Liver (tissue), 9 donors: ENCODE measurements around the gene LDHD. TPM values are rescaled to one million over a fixed set of nuclear protein-coding genes. Genes with fewer than 3 reads are reported as not detected.

Experiments used
- DNase-seq: peaks from one replicate; pipeline ENCODE4 v3.0.0-alpha.2; 2017; ENCODE audit warnings: low spot score
- H3K27ac ChIP-seq, 2 donors: one replicate each; pipeline ENCODE4 v1.7.0; 2013; ENCODE audit warnings: inconsistent platforms in 2 of 2, low read length in 2 of 2, control low read depth in 1 of 2, low read depth in 1 of 2, mild to moderate bottlenecking in 1 of 2
- H3K27me3 ChIP-seq, 4 donors: one replicate each; pipeline versions ENCODE4 v1.6.1 to v1.7.0; 2013; ENCODE audit warnings: low read length in 3 of 4, inconsistent platforms in 1 of 4, mild to moderate bottlenecking in 1 of 4, moderate library complexity in 1 of 4; ENCODE audit not compliant: control insufficient read depth in 4 of 4, insufficient read depth in 4 of 4
- H3K36me3 ChIP-seq, 4 donors: one replicate each; pipeline versions ENCODE4 v1.6.1 to v1.7.0; 2013; ENCODE audit warnings: low read length in 3 of 4, mild to moderate bottlenecking in 3 of 4, low read depth in 1 of 4, moderate library complexity in 1 of 4; ENCODE audit not compliant: control insufficient read depth in 4 of 4, insufficient read depth in 3 of 4
- H3K4me1 ChIP-seq, 4 donors: one replicate each; pipeline versions ENCODE4 v1.6.1 to v1.7.0; 2013; ENCODE audit warnings: low read length in 3 of 4, mild to moderate bottlenecking in 3 of 4, moderate library complexity in 1 of 4; ENCODE audit not compliant: control insufficient read depth in 4 of 4, insufficient read depth in 4 of 4
- H3K4me3 ChIP-seq, 3 donors: one replicate each; pipeline versions ENCODE4 v1.6.1 to v1.7.0; 2013; ENCODE audit warnings: low read length in 3 of 3, control low read depth in 1 of 3, low read depth in 1 of 3, mild to moderate bottlenecking in 1 of 3
- H3K9ac ChIP-seq, 2 donors: one replicate each; pipeline ENCODE4 v1.7.0; 2013; ENCODE audit warnings: low read length in 2 of 2, mild to moderate bottlenecking in 2 of 2, moderate library complexity in 2 of 2, control low read depth in 1 of 2, low read depth in 1 of 2
- H3K9me3 ChIP-seq, 4 donors: one replicate each; pipeline versions ENCODE4 v1.6.1 to v1.7.0; 2013; ENCODE audit warnings: low read length in 3 of 4; ENCODE audit not compliant: control insufficient read depth in 4 of 4
- EGR1 ChIP-seq, 2 donors: IDR thresholded peaks; 2 replicates each; pipeline ENCODE4 v1.6.1; 2016 to 2018; ENCODE audit warnings: antibody characterized with exemption in 2 of 2, low read depth in 2 of 2
- FOXA1 ChIP-seq: IDR thresholded peaks from 2 replicates; pipeline ENCODE4 v1.6.1; 2016; ENCODE audit warnings: antibody characterized with exemption
- FOXA2 ChIP-seq: IDR thresholded peaks from 2 replicates; pipeline ENCODE4 v1.6.1; 2016; ENCODE audit warnings: antibody characterized with exemption
- GABPA ChIP-seq, 2 donors: IDR thresholded peaks in 1 of 2; conservative IDR thresholded peaks in 1 of 2; 2 replicates each; pipeline ENCODE4 v1.6.1; 2016; ENCODE audit warnings: antibody characterized with exemption in 2 of 2, mild to moderate bottlenecking in 1 of 2, moderate library complexity in 1 of 2
- HNF4A ChIP-seq, 2 donors: conservative IDR thresholded peaks; 2 replicates each; pipeline ENCODE4 v1.6.1; 2016; ENCODE audit warnings: antibody characterized with exemption in 2 of 2, mild to moderate bottlenecking in 2 of 2
- HNF4G ChIP-seq: IDR thresholded peaks from 2 replicates; pipeline ENCODE4 v1.6.1; 2016; ENCODE audit warnings: antibody characterized with exemption
- JUND ChIP-seq, 2 donors: IDR thresholded peaks; 2 replicates each; pipeline ENCODE4 v1.6.1; 2016; ENCODE audit warnings: antibody characterized with exemption in 2 of 2
- NR2F2 ChIP-seq: IDR thresholded peaks from 2 replicates; pipeline ENCODE4 v1.6.1; 2016; ENCODE audit warnings: antibody characterized with exemption
- RAD21 ChIP-seq, 2 donors: IDR thresholded peaks; 2 replicates each; pipeline ENCODE4 v1.6.1; 2016; ENCODE audit warnings: antibody characterized with exemption in 2 of 2, mild to moderate bottlenecking in 2 of 2
- REST ChIP-seq: IDR thresholded peaks from 2 replicates; pipeline ENCODE4 v1.6.1; 2016; ENCODE audit warnings: antibody characterized with exemption, mild to moderate bottlenecking
- RXRA ChIP-seq, 2 donors: IDR thresholded peaks; 2 replicates each; pipeline ENCODE4 v1.6.1; 2017 to 2018; ENCODE audit warnings: antibody characterized with exemption in 2 of 2, mild to moderate bottlenecking in 1 of 2
- SP1 ChIP-seq: IDR thresholded peaks from 2 replicates; pipeline ENCODE4 v1.6.1; 2018; ENCODE audit warnings: antibody characterized with exemption, mild to moderate bottlenecking
- TAF1 ChIP-seq: conservative IDR thresholded peaks from 2 replicates; pipeline ENCODE4 v1.6.1; 2016; ENCODE audit warnings: antibody characterized with exemption, mild to moderate bottlenecking
- YY1 ChIP-seq: IDR thresholded peaks from 2 replicates; pipeline ENCODE4 v1.6.1; 2016; ENCODE audit warnings: antibody characterized with exemption, mild to moderate bottlenecking
- WGBS: extraction: QIAGEN DNeasy Blood & Tissue Kit; methylation state at CpG from one replicate; pipeline ENCODE4 v1.1.7; 2013; 5-methylcytosine and 5-hydroxymethylcytosine counted together
- polyA plus RNA-seq, 2 donors: library from polyadenylated mRNA; stranded (reverse) in 1 of 2; unstranded in 1 of 2; fragments of 200-250 nt in 1 of 2; fragments of >200 nt in 1 of 2; fragmentation: Nextera tagmentation in 1 of 2; extraction: Ambion mirVana in 1 of 2; gene quantifications; one replicate each; pipeline versions ENCODE4 v1.2.1 to v1.2.3, GENCODE V29; 2013 to 2015
- total RNA-seq, 2 donors: library from RNA; depleted of rRNA; stranded (reverse); fragments of >200 nt; gene quantifications; one replicate each; pipeline ENCODE4 v1.2.3, GENCODE V29; 2014
- TF ChIP-seq, protein P1 (sequence below): IDR thresholded peaks from 2 replicates; pipeline ENCODE4 v1.6.1; 2016; ENCODE audit warnings: antibody characterized with exemption
- TF ChIP-seq, protein P2 (sequence below): IDR thresholded peaks from 2 replicates; pipeline ENCODE4 v1.6.1; 2016; ENCODE audit warnings: antibody characterized with exemption
- TF ChIP-seq, protein P3 (sequence below): IDR thresholded peaks from 2 replicates; pipeline ENCODE4 v1.6.1; 2016; ENCODE audit warnings: antibody characterized with exemption
- TF ChIP-seq, protein P4 (sequence below): fragments of 150-350 bp; IDR thresholded peaks from 2 replicates; pipeline ENCODE4 v1.5.1; 2017; ENCODE audit warnings: improper control_type of control experiment, low read depth, low read length; ENCODE audit not compliant: missing input control
- donor health status: healthy.
- donor health status: healthy.
- donor health status: healthy.
- donor health status: healthy.
- donor health status: healthy.

Gene LDHD
- total and polyA plus RNA-seq, 4 donors, result 27.7 to 84.1 (median 76.3) TPM

DNA sequence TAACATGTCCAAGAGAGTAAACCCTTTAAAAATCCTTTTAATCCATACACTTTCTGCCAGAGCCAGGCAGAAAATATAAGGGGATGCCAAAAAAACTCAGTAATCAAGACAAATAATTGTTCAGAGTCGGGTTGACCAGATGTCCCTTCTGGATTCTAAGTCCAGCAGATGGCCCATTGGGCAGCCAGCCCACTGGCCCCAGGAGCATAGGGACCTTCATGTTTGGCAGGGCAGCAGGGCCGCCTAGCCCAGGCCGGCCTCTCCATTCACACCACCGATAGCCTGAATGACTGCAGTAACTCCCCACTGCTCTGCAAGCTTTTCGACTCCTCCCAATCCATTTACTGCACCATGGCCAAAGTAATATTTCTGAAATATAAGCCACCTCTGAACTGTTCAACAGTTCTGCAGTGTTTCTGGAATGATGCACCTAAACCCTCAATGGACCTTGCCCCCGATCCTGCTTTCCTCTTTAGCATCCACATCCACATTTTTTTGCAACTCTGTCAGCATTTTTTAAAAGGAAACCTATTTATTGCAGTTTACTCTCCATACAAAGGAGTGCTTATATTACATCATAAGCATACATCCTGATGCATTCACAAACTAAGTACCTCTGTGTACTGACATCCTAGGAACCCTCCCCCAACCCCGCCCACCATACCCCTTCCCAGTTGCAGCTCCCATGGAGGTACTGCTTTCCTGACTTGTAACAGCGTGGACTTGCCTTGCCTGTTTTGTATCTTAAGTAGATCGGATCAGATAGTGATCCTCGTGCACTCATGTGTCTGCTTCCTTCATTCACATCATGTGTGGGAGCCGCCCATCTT is 46.4 kb downstream of the LDHD start:
- Histone ChIP-seq H3K27me3 (no peaks in the 10 kb centered on the region), H3K36me3 (no peaks in the 10 kb centered on the region), H3K9me3 (no peaks in the 10 kb centered on the region), H3K4me3 (no peak overlapping the region), H3K4me1 (peaks cover 12 to 31% (median 16%) of the 10 kb centered on the region in 4 donors), H3K9ac (no peak overlapping the region), H3K27ac (peak overlapping the region in 1 of 2 donors; percentile 40)
- WGBS, result 51% methylated on average over 11 of the region's 11 CpGs
- TF ChIP-seq SP1 (peak; percentile 75), REST (peak; percentile 65), JUND (IDR thresholded peaks at IDR 0.05) (peak; percentile 34 to 51), NR2F2 (no peak), HNF4A (conservative IDR thresholded peaks at IDR 0.05) (peak; percentile 89 to 91), TAF1 (no peak), FOXA2 (no peak), RXRA (IDR thresholded peaks at IDR 0.05) (peak; percentile 72 to 86), FOXA1 (no peak), HNF4G (no peak), EGR1 (IDR thresholded peaks at IDR 0.05; ENCODE audit: low read depth in 2 of 2) (no peak), RAD21 (IDR thresholded peaks at IDR 0.05) (peak; percentile 42 to 48), GABPA (IDR thresholded peaks at IDR 0.05 in 1 of 2, conservative IDR thresholded peaks at IDR 0.05 in 1 of 2) (no peak), YY1 (peak; percentile 66)
- TF ChIP-seq, protein P1, sequence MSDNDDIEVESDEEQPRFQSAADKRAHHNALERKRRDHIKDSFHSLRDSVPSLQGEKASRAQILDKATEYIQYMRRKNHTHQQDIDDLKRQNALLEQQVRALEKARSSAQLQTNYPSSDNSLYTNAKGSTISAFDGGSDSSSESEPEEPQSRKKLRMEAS, result peak; percentile 75
- TF ChIP-seq, protein P2, sequence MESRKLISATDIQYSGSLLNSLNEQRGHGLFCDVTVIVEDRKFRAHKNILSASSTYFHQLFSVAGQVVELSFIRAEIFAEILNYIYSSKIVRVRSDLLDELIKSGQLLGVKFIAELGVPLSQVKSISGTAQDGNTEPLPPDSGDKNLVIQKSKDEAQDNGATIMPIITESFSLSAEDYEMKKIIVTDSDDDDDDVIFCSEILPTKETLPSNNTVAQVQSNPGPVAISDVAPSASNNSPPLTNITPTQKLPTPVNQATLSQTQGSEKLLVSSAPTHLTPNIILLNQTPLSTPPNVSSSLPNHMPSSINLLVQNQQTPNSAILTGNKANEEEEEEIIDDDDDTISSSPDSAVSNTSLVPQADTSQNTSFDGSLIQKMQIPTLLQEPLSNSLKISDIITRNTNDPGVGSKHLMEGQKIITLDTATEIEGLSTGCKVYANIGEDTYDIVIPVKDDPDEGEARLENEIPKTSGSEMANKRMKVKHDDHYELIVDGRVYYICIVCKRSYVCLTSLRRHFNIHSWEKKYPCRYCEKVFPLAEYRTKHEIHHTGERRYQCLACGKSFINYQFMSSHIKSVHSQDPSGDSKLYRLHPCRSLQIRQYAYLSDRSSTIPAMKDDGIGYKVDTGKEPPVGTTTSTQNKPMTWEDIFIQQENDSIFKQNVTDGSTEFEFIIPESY, result peak; percentile 41
- TF ChIP-seq, protein P3, sequence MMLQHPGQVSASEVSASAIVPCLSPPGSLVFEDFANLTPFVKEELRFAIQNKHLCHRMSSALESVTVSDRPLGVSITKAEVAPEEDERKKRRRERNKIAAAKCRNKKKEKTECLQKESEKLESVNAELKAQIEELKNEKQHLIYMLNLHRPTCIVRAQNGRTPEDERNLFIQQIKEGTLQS, result no peak
- TF ChIP-seq, protein P4, sequence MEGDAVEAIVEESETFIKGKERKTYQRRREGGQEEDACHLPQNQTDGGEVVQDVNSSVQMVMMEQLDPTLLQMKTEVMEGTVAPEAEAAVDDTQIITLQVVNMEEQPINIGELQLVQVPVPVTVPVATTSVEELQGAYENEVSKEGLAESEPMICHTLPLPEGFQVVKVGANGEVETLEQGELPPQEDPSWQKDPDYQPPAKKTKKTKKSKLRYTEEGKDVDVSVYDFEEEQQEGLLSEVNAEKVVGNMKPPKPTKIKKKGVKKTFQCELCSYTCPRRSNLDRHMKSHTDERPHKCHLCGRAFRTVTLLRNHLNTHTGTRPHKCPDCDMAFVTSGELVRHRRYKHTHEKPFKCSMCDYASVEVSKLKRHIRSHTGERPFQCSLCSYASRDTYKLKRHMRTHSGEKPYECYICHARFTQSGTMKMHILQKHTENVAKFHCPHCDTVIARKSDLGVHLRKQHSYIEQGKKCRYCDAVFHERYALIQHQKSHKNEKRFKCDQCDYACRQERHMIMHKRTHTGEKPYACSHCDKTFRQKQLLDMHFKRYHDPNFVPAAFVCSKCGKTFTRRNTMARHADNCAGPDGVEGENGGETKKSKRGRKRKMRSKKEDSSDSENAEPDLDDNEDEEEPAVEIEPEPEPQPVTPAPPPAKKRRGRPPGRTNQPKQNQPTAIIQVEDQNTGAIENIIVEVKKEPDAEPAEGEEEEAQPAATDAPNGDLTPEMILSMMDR, result no peak
- DNase-seq, result no peak
